ENCODE data around the gene PSD4. TPM values are rescaled to one million over a fixed set of nuclear protein-coding genes. Genes with fewer than 3 reads are reported as not detected.

The PSD4 gene
- total RNA-seq, 1 experiment from 2014 or later, result 9.6 TPM

GRCh38 chr2:113157897-113158753 is 15.6 kb upstream of the PSD4 start:
- TF ChIP-seq, protein P1, sequence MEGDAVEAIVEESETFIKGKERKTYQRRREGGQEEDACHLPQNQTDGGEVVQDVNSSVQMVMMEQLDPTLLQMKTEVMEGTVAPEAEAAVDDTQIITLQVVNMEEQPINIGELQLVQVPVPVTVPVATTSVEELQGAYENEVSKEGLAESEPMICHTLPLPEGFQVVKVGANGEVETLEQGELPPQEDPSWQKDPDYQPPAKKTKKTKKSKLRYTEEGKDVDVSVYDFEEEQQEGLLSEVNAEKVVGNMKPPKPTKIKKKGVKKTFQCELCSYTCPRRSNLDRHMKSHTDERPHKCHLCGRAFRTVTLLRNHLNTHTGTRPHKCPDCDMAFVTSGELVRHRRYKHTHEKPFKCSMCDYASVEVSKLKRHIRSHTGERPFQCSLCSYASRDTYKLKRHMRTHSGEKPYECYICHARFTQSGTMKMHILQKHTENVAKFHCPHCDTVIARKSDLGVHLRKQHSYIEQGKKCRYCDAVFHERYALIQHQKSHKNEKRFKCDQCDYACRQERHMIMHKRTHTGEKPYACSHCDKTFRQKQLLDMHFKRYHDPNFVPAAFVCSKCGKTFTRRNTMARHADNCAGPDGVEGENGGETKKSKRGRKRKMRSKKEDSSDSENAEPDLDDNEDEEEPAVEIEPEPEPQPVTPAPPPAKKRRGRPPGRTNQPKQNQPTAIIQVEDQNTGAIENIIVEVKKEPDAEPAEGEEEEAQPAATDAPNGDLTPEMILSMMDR (IDR thresholded peaks at IDR 0.05; ENCODE audit: unreplicated experiment), result no peak
- H3K36me3 Mint-ChIP-seq (ENCODE audit: insufficient read depth, unreplicated experiment), result no peaks in the 10 kb centered on the region
- H3K4me1 Mint-ChIP-seq (ENCODE audit: insufficient read depth, unreplicated experiment), result peaks cover 16% of the 10 kb centered on the region
- CTCF ChIA-PET, result interaction anchor here (0.8 to 2.1 kb wide), 5 partner anchors 9 to 232 kb away, joined by 3 to 16 read pairs (median 4); no protein-coding TSS in a partner anchor
- peak overlapping the region; percentile 53 for H3K27ac Mint-ChIP-seq (ENCODE audit: low read depth, unreplicated experiment)
- no TSS peak for BruUV-seq (replicated peaks)
- no peaks in the 10 kb centered on the region for H3K27me3 Mint-ChIP-seq (ENCODE audit: insufficient read depth, unreplicated experiment)
- intact Hi-C loops (cut with micrococcal nuclease), result loop anchor here (2.0 kb wide), 1 partner anchor 19 kb away; no protein-coding TSS in a partner anchor
- H3K9me3 Mint-ChIP-seq (ENCODE audit: unreplicated experiment), result no peaks in the 10 kb centered on the region
- POLR2A ChIA-PET, result interaction anchor here (1.2 to 1.5 kb wide), 2 partner anchors 16 to 40 kb away, joined by 3 read pairs; no protein-coding TSS in a partner anchor
- DNase-seq (ENCODE audit: unreplicated experiment), result peak; percentile 67
- H3K4me3 Mint-ChIP-seq (ENCODE audit: unreplicated experiment), result peak overlapping the region; percentile 72

DNA sequence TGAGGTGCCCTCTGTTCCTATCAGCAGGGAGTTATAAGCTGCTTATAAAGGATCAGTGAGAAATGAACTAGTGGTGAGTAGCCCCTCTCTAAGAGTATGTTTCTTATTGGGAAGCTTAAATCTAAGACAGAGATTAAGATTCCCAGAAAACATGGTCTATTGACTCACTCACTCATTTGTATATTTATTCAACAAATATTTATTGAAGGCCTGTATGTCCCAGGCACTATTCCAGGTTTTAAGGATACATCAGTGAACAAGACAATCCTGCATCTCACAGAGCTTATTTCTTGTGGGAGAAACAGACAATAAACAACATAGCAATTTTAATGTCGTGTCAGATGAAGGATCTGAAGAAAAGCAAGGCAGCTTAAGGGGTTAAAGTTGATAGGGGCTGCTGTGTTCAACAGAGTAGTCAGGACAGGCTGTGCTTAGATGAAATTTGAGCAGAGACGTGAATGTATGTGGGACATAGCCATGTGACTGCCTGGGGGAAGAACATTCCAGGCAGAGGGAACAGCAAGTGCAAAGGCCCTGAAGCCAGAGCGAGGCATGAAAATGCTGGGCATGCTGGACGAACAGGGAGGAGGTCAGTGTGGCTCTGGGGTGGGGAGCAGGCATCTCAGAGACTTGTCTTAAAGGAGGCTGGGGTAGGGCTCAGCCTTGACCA is 14.8 kb upstream of the PSD4 start:
- Mint-ChIP-seq H3K27me3 (ENCODE audit: insufficient read depth, unreplicated experiment) (no peaks in the 10 kb centered on the region), H3K27ac (ENCODE audit: low read depth, unreplicated experiment) (peak overlapping the region; percentile 53), H3K4me1 (ENCODE audit: insufficient read depth, unreplicated experiment) (peaks cover 18% of the 10 kb centered on the region), H3K36me3 (ENCODE audit: insufficient read depth, unreplicated experiment) (no peaks in the 10 kb centered on the region), H3K4me3 (ENCODE audit: unreplicated experiment) (no peak overlapping the region), H3K9me3 (ENCODE audit: unreplicated experiment) (no peaks in the 10 kb centered on the region)
- POLR2A ChIA-PET, result interaction anchor here (1.2 to 1.5 kb wide), 2 partner anchors 17 to 40 kb away, joined by 3 read pairs; no protein-coding TSS in a partner anchor
- peak; percentile 25 for DNase-seq (ENCODE audit: unreplicated experiment)
- BruUV-seq (replicated peaks), result TSS peak; percentile 32
- TF ChIP-seq, protein P1 (IDR thresholded peaks at IDR 0.05; ENCODE audit: unreplicated experiment), result no peak
- intact Hi-C loops (cut with micrococcal nuclease), result loop anchor here (2.0 kb wide), 1 partner anchor 20 kb away; no protein-coding TSS in a partner anchor
- CTCF ChIA-PET, result interaction anchor here (1.3 to 2.1 kb wide), 3 partner anchors 19 to 79 kb away, joined by 3 to 16 read pairs (median 4); no protein-coding TSS in a partner anchor

GRCh38 chr2:113160248-113160647 is 13.5 kb upstream of the PSD4 start:
- POLR2A ChIA-PET, result no interaction called here
- Mint-ChIP-seq H3K27ac (ENCODE audit: low read depth, unreplicated experiment) (no peak overlapping the region), H3K4me3 (ENCODE audit: unreplicated experiment) (no peak overlapping the region), H3K27me3 (ENCODE audit: insufficient read depth, unreplicated experiment) (no peaks in the 10 kb centered on the region), H3K9me3 (ENCODE audit: unreplicated experiment) (no peaks in the 10 kb centered on the region), H3K4me1 (ENCODE audit: insufficient read depth, unreplicated experiment) (peaks cover 27% of the 10 kb centered on the region), H3K36me3 (ENCODE audit: insufficient read depth, unreplicated experiment) (peaks cover 5% of the 10 kb centered on the region)
- no TSS peak for BruUV-seq (replicated peaks)
- DNase-seq (ENCODE audit: unreplicated experiment), result no peak
- TF ChIP-seq, protein P1 (IDR thresholded peaks at IDR 0.05; ENCODE audit: unreplicated experiment), result no peak
- CTCF ChIA-PET, result interaction anchor here (1.0 kb wide), 1 partner anchor 22 kb away, joined by 4 read pairs; no protein-coding TSS in a partner anchor
- intact Hi-C loops (cut with micrococcal nuclease), result no loop called here

DNA sequence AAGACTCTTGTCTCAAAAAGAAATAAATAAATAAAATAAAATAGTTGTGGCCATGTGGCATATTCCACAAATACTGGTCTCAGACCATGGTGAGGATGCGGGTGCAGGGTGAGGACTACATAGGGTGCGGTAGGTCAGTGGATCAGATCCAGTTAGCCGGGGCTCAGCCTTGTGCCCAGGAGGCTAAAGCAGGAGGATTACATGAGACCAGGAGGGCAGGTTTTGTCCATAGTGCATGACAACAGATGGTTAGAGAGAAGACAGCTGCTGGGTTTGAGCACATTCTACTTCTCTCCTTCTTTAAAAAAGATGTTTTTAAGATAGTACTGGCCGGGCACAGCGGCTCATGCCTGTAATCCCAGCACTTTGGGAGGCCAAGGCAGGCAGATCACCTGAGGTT is 12.8 kb upstream of the PSD4 start:
- Mint-ChIP-seq H3K4me3 (ENCODE audit: unreplicated experiment) (no peak overlapping the region), H3K36me3 (ENCODE audit: insufficient read depth, unreplicated experiment) (peaks cover 5% of the 10 kb centered on the region), H3K4me1 (ENCODE audit: insufficient read depth, unreplicated experiment) (peaks cover 27% of the 10 kb centered on the region), H3K27ac (ENCODE audit: low read depth, unreplicated experiment) (no peak overlapping the region), H3K27me3 (ENCODE audit: insufficient read depth, unreplicated experiment) (no peaks in the 10 kb centered on the region), H3K9me3 (ENCODE audit: unreplicated experiment) (no peaks in the 10 kb centered on the region)
- BruUV-seq (replicated peaks), result no TSS peak
- intact Hi-C loops (cut with micrococcal nuclease), result no loop called here
- ChIA-PET POLR2A (no interaction called here), CTCF (interaction anchor here (0.6 kb wide), 1 partner anchor 22 kb away, joined by 3 read pairs; no protein-coding TSS in a partner anchor)
- TF ChIP-seq, protein P1 (IDR thresholded peaks at IDR 0.05; ENCODE audit: unreplicated experiment), result no peak
- DNase-seq (ENCODE audit: unreplicated experiment), result no peak
